HG03342 (cell line): ENCODE measurements around the gene LGR4.
"Not testable (repeated sequence)": the region's sequence is repeated elsewhere in the genome, so short reads cannot be mapped to it uniquely, and the experiment has no call there.

Experiments used
- ATAC-seq: cut with Tn5 transposase; IDR thresholded peaks from one replicate; pipeline ENCODE4 v1.9.1; 2021; ENCODE audit warnings: mild to moderate bottlenecking, moderate library complexity; ENCODE audit not compliant: unreplicated experiment

LGR4 gene

DNA sequence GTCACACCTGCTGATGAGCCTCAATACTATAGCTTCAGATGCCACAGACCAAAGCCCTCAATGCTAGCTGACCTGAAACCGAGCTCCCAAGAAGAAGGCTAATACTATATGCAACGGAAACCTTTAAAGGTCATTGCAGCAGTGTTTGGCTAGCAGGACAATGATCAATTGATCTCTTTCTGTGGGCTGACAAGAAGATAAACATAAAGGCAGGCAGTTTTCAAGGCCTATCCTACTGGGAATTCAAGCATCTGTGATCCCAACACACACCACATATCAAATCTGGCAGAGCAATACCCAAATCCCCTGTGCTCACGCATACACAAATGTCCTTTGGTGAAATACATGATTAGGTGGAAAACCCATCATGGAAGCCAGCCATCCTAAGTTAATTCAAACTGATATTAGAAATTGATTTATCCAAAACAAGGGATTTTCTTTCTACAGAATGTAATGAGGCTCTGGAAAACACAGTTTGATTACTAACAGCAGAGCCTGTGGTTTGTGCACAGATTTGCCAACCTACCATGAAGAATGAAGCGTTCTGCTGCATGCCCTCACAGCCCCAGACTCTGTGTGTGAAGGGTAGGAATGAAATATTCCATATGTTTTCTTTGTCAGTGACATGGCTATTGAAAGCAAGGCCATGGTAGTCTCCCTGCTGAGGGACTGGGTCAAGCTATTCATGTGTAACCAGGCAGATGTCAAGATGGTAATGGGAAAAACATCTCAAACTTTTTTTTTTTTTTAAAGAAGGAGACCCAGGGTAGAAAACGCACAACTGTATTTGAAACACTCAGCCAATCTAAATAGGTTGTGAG lies 12.2 kb downstream of the LGR4 start:
- no peak for ATAC-seq

- ATAC-seq: no peak
Measured at GRCh38 chr11:27459191-27459590, 13.4 kb downstream of the LGR4 start.

GRCh38 chr11:27458182-27458581 lies 14.4 kb downstream of the LGR4 start:
- no peak for ATAC-seq

- ATAC-seq: no peak
Measured at GRCh38 chr11:27456795-27457329, 15.7 kb downstream of the LGR4 start.

DNA sequence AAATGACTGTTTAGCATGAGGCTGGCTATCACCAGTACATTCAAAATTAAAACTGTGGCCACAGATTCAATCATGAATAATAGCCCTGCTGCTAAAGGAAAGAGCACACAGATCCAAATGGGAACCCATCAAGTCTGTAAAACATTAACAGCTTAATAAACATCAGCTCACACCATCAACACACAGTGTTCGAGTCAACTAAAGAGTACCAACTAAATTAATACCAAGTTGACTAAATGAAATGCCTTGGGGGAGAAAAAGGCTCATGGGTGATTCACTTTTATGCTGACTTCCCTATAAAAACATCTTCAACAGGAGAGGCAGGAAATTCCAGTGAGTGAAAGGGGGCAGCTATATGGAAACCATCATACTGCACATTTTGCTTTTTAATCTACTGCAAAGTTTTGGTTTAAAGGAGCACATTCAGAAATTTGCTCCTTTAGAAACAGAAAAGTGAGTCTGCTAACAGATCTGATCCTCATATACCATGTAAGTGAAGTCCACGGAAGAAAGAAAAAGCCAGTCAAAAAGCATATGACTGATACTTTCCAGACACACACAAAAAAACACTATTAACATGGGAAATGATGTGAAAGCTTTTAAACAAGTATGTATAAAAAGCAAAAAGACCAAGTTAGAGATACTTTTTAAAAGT lies 16.3 kb downstream of the LGR4 start:
- no peak for ATAC-seq

GRCh38 chr11:27455667-27456066 lies 16.9 kb downstream of the LGR4 start:
- no peak for ATAC-seq

DNA sequence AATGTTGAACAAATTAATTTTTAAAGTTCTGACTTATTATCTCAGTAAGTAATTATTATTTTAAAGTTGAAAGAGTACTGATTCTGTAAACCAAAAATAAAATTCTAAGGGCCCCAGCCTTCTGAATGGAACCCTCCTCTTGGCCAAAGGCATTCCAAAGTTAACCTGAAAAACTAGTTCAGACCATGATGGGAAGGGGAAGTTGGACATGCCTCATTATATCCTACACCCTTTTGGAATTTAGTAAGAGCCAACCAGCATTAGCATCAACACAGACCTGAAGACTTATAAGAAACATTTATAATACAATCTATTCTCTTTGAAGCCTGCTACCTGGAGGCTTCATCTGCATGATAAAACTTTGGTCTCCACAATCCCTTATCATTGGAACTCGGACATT lies 18.9 kb downstream of the LGR4 start:
- ATAC-seq: no peak

- no peak for ATAC-seq
Measured at GRCh38 chr11:27452147-27452546, 20.4 kb downstream of the LGR4 start.

- no peak for ATAC-seq
Measured at GRCh38 chr11:27451244-27451965, 21.2 kb downstream of the LGR4 start.

GRCh38 chr11:27448184-27448540 lies 24.4 kb downstream of the LGR4 start:
- not testable (repeated sequence) for ATAC-seq

DNA sequence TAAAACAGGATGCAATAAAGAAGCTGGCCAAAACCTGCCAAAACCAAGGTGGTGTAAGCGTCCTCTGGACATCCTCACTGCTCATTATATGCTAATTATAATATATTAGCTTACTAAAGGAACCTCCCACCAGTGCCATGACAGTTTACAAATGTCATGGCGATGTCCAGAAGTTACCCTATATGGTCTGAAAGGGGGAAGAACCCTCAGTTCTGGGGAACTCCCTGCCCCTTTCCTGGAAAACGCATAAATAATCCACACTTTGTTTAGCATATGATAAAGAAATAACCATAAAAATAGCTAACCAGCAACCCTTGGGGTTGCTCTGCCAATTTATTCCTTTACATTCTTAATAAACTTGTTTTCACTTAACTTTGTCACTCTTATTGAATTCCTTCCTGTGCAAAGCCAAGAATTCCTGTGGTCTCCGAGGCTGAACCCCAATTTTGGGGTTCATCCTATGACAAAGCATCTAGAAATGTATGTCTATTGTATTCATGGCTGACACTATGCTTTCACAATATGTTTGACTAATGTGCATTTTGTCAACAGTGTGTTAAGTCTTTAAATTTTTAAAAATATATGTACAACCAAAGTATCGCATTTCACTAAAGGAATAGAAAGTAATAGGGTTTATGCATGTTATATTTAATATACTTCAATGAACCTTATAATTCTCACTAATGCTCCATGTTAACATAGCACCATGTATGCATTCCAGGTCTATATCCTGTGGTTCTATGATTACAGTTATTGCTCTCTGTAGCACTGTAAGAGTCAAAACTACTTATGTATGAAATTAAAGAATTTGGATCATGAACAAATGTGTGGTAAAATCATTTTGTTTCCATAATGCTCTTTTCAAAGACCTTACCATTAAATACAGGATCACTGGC lies 25.1 kb downstream of the LGR4 start:
- ATAC-seq: no peak

GRCh38 chr11:27445625-27446024 lies 27.0 kb downstream of the LGR4 start:
- ATAC-seq: no peak

DNA sequence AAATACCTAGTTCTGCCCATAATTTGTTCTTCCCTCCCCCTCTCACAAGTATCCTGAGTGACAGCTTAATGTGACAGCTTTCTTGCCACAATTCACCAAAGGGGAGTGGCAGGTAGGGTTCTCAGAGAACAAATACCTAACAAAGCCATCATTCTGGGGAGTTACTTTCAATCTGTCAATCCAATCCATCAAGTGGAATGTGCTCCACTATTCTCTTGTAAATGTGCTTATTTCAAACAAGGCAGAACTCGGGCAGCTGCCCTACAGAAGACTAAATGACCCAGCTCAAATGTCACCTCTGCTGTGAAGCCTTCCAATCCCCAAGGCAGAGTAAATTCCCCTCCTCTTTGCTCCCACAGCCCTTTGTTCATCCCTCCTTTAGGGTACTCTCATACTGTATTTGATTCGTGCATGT lies 27.8 kb downstream of the LGR4 start:
- ATAC-seq: no peak

DNA sequence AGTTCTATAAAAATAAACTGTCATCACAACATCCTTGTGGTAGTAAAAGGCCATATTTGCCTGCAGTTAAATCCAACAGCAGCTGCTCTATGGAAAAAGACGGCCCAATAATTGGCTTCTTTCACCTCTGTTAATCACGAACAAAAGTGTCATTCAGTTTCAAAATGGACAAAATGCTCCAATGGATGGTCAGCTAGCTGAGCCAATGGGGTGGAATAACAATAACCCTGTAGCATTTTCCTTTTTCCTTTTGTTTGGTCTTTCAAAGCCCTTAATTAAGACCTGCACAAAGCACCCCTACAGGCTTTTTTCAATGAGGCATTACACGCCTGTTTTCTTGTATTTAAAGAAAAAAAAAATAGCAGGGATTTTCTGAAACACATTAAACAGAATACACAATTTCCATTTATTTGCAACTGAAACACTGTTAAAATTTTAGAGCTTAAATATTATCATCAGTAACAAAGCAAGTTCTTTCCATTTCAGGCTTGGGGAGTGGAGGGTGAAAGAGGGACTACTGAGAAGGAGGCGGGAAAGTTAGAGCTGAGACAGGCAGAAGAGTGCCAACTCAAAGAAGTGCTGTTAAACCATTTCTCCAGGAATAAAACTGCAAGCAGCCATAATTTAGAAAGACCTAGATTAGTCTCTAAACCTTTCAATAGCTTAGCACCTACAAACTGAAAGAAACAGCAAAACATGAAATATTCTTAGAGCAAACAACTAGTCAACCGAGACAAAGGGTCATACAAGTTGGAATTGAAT lies 28.7 kb downstream of the LGR4 start:
- ATAC-seq: no peak

DNA sequence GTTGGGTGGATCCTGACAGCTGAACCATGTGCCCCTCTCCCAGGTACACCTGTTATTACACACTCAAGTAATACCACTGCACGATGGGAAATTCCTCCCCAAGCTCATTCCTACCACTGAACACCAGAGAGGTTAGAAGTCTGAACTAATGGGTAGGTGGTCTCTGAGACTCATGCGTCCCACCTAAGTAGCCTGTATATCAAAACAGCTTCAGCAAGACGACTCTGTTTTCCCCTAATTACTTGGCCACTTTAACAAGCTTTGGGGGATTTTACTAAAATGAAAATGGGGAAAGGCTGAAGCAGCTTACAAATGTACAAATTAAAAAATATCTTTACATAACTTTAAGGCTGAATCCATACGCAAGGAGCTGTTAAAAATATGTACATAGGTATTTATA lies 29.4 kb downstream of the LGR4 start:
- no peak for ATAC-seq

DNA sequence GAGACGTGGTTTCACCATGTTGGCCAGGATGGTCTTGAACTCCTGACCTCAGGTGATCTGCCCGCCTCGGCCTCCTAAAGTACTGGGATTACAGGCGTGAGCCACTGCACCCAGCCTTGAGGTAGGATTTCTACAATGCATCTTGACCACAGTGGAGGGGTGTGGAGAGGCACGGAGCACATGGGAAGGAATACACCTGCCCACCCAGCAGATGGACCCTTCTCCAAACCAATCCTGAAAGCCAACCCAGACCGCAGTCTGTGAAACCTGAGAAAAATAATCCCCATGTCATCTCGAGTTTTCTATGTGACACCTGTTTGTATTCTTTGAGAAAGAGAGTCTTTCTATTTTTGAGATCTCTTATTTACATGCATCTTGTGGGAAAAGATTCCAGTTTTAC lies 32.5 kb downstream of the LGR4 start:
- ATAC-seq: no peak

- no peak for ATAC-seq
Measured at GRCh38 chr11:27438595-27438981, 34.0 kb downstream of the LGR4 start.

- ATAC-seq: no peak
Measured at GRCh38 chr11:27437829-27438594, 34.6 kb downstream of the LGR4 start.

GRCh38 chr11:27436916-27437315 lies 35.7 kb downstream of the LGR4 start:
- ATAC-seq: no peak
